Large intestine (tissue), 3 donors: ENCODE measurements around the gene PYHIN1. TPM values are rescaled to one million over a fixed set of nuclear protein-coding genes. Genes with fewer than 3 reads are reported as not detected.
"Not testable (repeated sequence)": the region's sequence is repeated elsewhere in the genome, so short reads cannot be mapped to it uniquely, and the experiment has no call there.

Experiments used
- DNase-seq, 2 donors: peaks; one replicate each; pipeline versions ENCODE4 v3.0.0 to v3.0.0-alpha.2; 2013
- H3K27ac ChIP-seq: one replicate; pipeline ENCODE4 v1.5.1; 2013; ENCODE audit warnings: low read length
- H3K27me3 ChIP-seq: 2 replicates; pipeline ENCODE4 v1.6.1; 2013; ENCODE audit warnings: low read length; ENCODE audit not compliant: control insufficient read depth, insufficient read depth
- H3K36me3 ChIP-seq: 2 replicates; pipeline ENCODE4 v1.6.1; 2013; ENCODE audit warnings: low read length; ENCODE audit not compliant: control insufficient read depth, insufficient read depth
- H3K4me1 ChIP-seq: one replicate; pipeline ENCODE4 v1.6.1; 2013; ENCODE audit warnings: low read length; ENCODE audit not compliant: control insufficient read depth, insufficient read depth
- H3K4me3 ChIP-seq: one replicate; pipeline ENCODE4 v1.5.1; 2013; ENCODE audit warnings: low read length
- H3K9me3 ChIP-seq: one replicate; pipeline ENCODE4 v1.6.1; 2013; ENCODE audit warnings: mild to moderate bottlenecking, low read depth, low read length, moderate library complexity; ENCODE audit not compliant: control insufficient read depth
- WGBS: methylation state at CpG from one replicate; pipeline ENCODE4 v1.1.5; 2013; ENCODE audit warnings: low lambda C conversion rate; ENCODE audit not compliant: insufficient coverage; 5-methylcytosine and 5-hydroxymethylcytosine counted together
- polyA plus RNA-seq: library from polyadenylated mRNA; unstranded; fragments of 120-200 nt; gene quantifications from one replicate; pipeline ENCODE4 v1.2.1, GENCODE V29; 2013

Gene PYHIN1
- polyA plus RNA-seq, 1 donor, result 1.5 TPM

DNA sequence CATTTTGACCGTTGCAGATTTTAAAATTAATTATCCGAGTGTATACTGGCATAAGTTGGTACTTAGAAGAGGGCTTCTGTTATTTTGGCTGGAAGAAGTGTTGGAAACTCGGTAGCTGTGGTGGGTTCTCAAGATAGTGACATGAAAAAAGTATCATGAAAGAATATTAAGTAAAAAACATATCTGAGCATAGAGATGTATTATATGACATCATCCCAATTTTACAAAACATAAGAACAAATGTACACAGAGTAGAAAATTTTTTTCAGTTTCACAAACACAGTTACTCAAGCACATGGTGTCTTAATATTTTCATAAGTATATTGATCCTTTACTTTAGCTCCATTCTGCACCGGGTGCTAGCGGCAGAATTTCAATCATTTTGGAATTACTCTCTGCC is 79.0 kb downstream of the PYHIN1 start:
- Histone ChIP-seq H3K9me3 (no peaks in the 10 kb centered on the region), H3K36me3 (peaks cover 6% of the 10 kb centered on the region)
- WGBS, result 15% methylated on average over 4 of the region's 5 CpGs

GRCh38 chr1:159011001-159011400 is 79.6 kb downstream of the PYHIN1 start:
- peak overlapping the region; percentile 56 for H3K4me3 ChIP-seq
- not testable (repeated sequence) for H3K27me3 ChIP-seq, DNase-seq, H3K9me3 ChIP-seq, H3K4me1 ChIP-seq
- peaks cover 12% of the 10 kb centered on the region for H3K36me3 ChIP-seq
- WGBS, result no CpG with 5 or more reads among the region's 9 CpGs
- peak overlapping the region; percentile 96 for H3K27ac ChIP-seq

More for the DNA sequence above, 79.0 kb downstream of the PYHIN1 start:
- Histone ChIP-seq H3K4me3 (peak overlapping the region; percentile 56), H3K27ac (peak overlapping the region; percentile 96), H3K4me1 (peaks cover 14% of the 10 kb centered on the region), H3K27me3 (no peaks in the 10 kb centered on the region)
- DNase-seq, result no peak

DNA sequence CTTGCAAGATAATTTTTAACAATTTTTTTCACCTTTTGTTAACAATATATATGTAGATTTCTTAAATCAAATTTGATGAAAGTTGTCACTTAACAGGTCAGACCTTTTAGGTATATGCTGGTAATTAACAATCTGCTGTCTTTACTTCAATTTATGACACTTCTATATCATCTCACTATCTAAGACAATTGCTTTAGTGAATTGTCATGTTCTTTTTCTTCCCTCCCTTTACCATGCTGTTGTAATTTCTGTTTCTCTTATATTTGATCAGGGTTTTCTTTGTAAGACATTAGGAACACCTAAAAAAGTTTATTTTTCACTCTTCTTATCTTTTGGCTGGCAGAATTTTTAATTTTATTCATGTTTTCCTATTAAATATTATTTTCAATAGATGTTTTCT is 80.4 kb downstream of the PYHIN1 start:
- H3K4me3 ChIP-seq, result peak overlapping the region; percentile 56
- no peaks in the 10 kb centered on the region for H3K27me3 ChIP-seq
- H3K27ac ChIP-seq, result no peak overlapping the region
- H3K4me1 ChIP-seq, result peaks cover 7% of the 10 kb centered on the region
- DNase-seq, result no peak
- peaks cover 19% of the 10 kb centered on the region for H3K36me3 ChIP-seq
- H3K9me3 ChIP-seq, result no peaks in the 10 kb centered on the region

DNA sequence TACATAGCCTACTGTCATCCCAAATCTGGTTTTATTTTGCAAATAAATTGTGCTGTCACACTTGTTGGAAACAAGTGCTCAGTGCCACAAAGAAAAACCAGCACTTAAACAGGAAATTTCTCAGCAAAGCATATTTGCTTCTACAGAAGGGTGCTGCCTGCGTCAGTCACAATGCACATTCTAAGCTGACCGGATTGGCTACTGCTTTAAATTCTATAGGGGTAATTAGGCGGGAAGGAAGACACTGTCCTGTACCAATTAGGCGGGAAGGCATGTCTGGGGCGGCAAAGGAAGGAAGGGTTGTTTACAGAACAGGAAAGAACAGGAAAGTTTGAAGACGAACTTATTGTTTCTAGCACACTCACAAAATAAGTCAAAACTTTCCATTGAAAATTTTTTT is 81.1 kb downstream of the PYHIN1 start:
- DNase-seq, result peak in 1 of 2 donors; percentile 26
- no peaks in the 10 kb centered on the region for H3K9me3 ChIP-seq
- H3K4me1 ChIP-seq, result peaks cover 7% of the 10 kb centered on the region
- H3K27ac ChIP-seq, result no peak overlapping the region
- WGBS, result no CpG with 5 or more reads among the region's 6 CpGs
- H3K4me3 ChIP-seq, result peak overlapping the region; percentile 0
- no peaks in the 10 kb centered on the region for H3K27me3 ChIP-seq
- peaks cover 25% of the 10 kb centered on the region for H3K36me3 ChIP-seq

DNA sequence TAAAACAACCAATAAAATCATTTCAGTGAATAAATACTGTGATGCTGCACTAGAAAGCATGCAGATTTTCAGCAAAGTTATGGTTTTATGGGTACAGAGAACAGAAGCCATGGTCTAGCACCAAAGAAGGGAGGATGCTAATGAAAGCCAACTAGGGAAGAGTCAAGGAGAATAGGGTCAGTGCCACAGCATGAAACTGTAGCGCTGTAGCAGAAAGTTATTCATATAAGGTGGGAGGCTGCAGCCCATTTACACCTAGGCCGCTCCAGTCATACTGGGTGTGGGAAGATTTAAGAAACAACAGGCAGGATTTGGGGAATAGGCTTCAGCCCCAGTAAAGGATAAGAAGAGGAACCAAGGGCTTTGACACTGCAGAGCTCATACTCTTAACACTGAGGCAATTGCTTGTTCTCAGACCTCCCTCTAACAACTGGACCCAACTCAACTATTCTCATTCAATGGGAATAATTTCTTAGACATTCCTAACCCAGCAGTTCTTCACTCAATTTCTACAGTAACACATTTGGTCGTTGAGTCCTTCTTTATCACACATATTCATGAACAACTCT is 82.7 kb downstream of the PYHIN1 start:
- Histone ChIP-seq H3K4me1 (no peaks in the 10 kb centered on the region), H3K4me3 (no peak overlapping the region), H3K27me3 (no peaks in the 10 kb centered on the region), H3K27ac (no peak overlapping the region), H3K36me3 (peaks cover 35% of the 10 kb centered on the region), H3K9me3 (no peaks in the 10 kb centered on the region)
- DNase-seq, result no peak
- 100% methylated on average over 1 of the region's 3 CpGs for WGBS

- H3K9me3 ChIP-seq, result no peaks in the 10 kb centered on the region
- H3K4me1 ChIP-seq, result no peaks in the 10 kb centered on the region
- H3K36me3 ChIP-seq, result peaks cover 38% of the 10 kb centered on the region
- H3K27me3 ChIP-seq, result no peaks in the 10 kb centered on the region
- 100% methylated on average over 2 of the region's 3 CpGs for WGBS
- DNase-seq, result no peak
- H3K27ac ChIP-seq, result no peak overlapping the region
- H3K4me3 ChIP-seq, result no peak overlapping the region
These were observed 83.5 kb downstream of the PYHIN1 start for GRCh38 chr1:159014851-159015250.

GRCh38 chr1:159015440-159015909 is 84.1 kb downstream of the PYHIN1 start:
- no peaks in the 10 kb centered on the region for H3K4me1 ChIP-seq

DNA sequence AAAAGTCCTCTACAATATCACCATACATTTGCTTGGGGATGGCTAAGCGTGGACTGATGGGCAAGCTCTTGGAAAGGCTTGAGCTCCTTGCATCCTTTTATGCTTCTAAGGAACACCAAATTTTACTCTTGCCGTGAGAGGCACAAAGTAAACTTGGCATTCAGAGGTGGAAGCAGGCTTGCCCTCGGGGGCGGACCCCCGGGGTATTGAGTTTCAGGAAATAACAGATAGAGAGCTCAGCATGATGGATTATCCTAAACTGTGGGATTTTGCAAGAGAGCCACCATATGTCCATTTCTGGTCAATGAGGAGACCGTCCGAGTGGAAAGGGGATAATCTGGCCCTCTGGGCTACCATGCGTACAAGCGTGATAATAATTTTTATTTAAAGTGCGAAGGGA is 92.4 kb downstream of the PYHIN1 start:
- Histone ChIP-seq H3K4me1 (no peaks in the 10 kb centered on the region), H3K27ac (no peak overlapping the region), H3K27me3 (no peaks in the 10 kb centered on the region), H3K9me3 (no peaks in the 10 kb centered on the region), H3K36me3 (peaks cover 29% of the 10 kb centered on the region), H3K4me3 (no peak overlapping the region)
- no CpG with 5 or more reads among the region's 10 CpGs for WGBS
- DNase-seq, result no peak

More at GRCh38 chr1:159015440-159015909, 84.1 kb downstream of the PYHIN1 start:
- peaks cover 42% of the 10 kb centered on the region for H3K36me3 ChIP-seq
- H3K9me3 ChIP-seq, result no peaks in the 10 kb centered on the region
- H3K27me3 ChIP-seq, result no peaks in the 10 kb centered on the region
- H3K27ac ChIP-seq, result peak overlapping the region; percentile 54
- H3K4me3 ChIP-seq, result no peak overlapping the region
- WGBS, result 86% methylated on average over 4 of the region's 4 CpGs
- DNase-seq, result peak in 1 of 2 donors; percentile 60

- Histone ChIP-seq H3K4me1 (no peaks in the 10 kb centered on the region), H3K36me3 (peaks cover 26% of the 10 kb centered on the region), H3K27ac (no peak overlapping the region), H3K4me3 (no peak overlapping the region), H3K27me3 (no peaks in the 10 kb centered on the region), H3K9me3 (no peaks in the 10 kb centered on the region)
- DNase-seq, result no peak
- WGBS, result no CpG with 5 or more reads among the region's 7 CpGs
These were observed 93.7 kb downstream of the PYHIN1 start for GRCh38 chr1:159025043-159025442.
